HepG2 (cell line): ENCODE results near the gene AUH. TPM values are rescaled to one million over a fixed set of nuclear protein-coding genes. Genes with fewer than 3 reads are reported as not detected.

Experiments used
- ARID2 ChIP-seq: sonication (generic); formaldehyde crosslinking; IDR thresholded peaks from 2 replicates; pipeline ENCODE4 v1.8.1; 2022; ENCODE audit warnings: mild to moderate bottlenecking, missing genetic modification reagents, borderline replicate concordance
- DNMT1 ChIP-seq: sonication (generic); formaldehyde crosslinking; IDR thresholded peaks from 2 replicates; pipeline ENCODE4 v1.5.1; 2020; ENCODE audit warnings: mild to moderate bottlenecking, missing genetic modification reagents
- ELF3 ChIP-seq: IDR thresholded peaks from 2 replicates; pipeline ENCODE4 v1.6.1; 2016; ENCODE audit warnings: missing genetic modification reagents, missing compliant biosample characterization
- JUN ChIP-seq: sonication (generic); formaldehyde crosslinking; IDR thresholded peaks from 2 replicates; pipeline ENCODE4 v1.4.0; 2020; ENCODE audit warnings: mild to moderate bottlenecking, missing genetic modification reagents
- MAF1 ChIP-seq: sonication (generic); formaldehyde crosslinking; IDR thresholded peaks from 2 replicates; pipeline ENCODE4 v1.5.0; 2020; ENCODE audit warnings: missing genetic modification reagents, borderline replicate concordance
- XRCC5 ChIP-seq: fragments of 200-400 bp; formaldehyde crosslinking; optimal IDR thresholded peaks from 2 replicates; pipeline ENCODE3; 2017; ENCODE audit warnings: mild to moderate bottlenecking, low read length
- ZFP1 ChIP-seq: IDR thresholded peaks from 2 replicates; pipeline ENCODE4 v1.6.1; 2016
- ZNF10 ChIP-seq: sonication (generic); formaldehyde crosslinking; IDR thresholded peaks from 2 replicates; pipeline ENCODE4 v1.4.0; 2020; ENCODE audit warnings: mild to moderate bottlenecking, low read depth, missing genetic modification reagents, borderline replicate concordance
- ZNF234 ChIP-seq: sonication (generic); formaldehyde crosslinking; conservative IDR thresholded peaks from 2 replicates; pipeline ENCODE4 v1.5.1; 2020; ENCODE audit warnings: mild to moderate bottlenecking, missing genetic modification reagents
- ZNF7 ChIP-seq: IDR thresholded peaks from 2 replicates; pipeline ENCODE4 v1.6.1; 2016; ENCODE audit warnings: missing biosample characterization, missing genetic modification reagents
- ZNF746 ChIP-seq: sonication (generic); formaldehyde crosslinking; IDR thresholded peaks from 2 replicates; pipeline ENCODE4 v1.8.0; 2022; ENCODE audit warnings: mild to moderate bottlenecking, missing genetic modification reagents
- polyA plus RNA-seq, 8 experiments: library from polyadenylated mRNA; depleted of rRNA in 3 of 8; stranded (reverse) in 7 of 8; unstranded in 1 of 8; fragments of >200 nt; fragmentation: Illumina TruSeq in 4 of 8; extraction: Trizol in 4 of 8; gene quantifications; 2 replicates each; pipeline versions ENCODE4 v1.2.1 to v1.2.3, GENCODE V29; 2011 to 2016; ENCODE audit warnings: low read depth in 4 of 8, missing spikeins in 1 of 8, mixed read lengths in 1 of 8; ENCODE audit not compliant: insufficient read depth in 1 of 8
- total RNA-seq, 5 experiments: library from RNA; depleted of rRNA; stranded (reverse); fragments of >200 nt; fragmentation: Illumina TruSeq; extraction: Trizol; gene quantifications; 2 replicates each; pipeline ENCODE4 v1.2.3, GENCODE V29; 2016; ENCODE audit warnings: low read depth in 1 of 5
- TF ChIP-seq, protein P1 (sequence below): IDR thresholded peaks from 2 replicates; pipeline ENCODE4 v1.6.1; 2016; ENCODE audit warnings: low read depth, missing genetic modification reagents, missing compliant biosample characterization
- TF ChIP-seq, protein P2 (sequence below): sonication (generic); formaldehyde crosslinking; IDR thresholded peaks from 2 replicates; pipeline ENCODE4 v1.4.0; 2020; ENCODE audit warnings: mild to moderate bottlenecking, missing genetic modification reagents
- TF ChIP-seq, protein P3 (sequence below), 2 experiments: sonication (generic) in 1 of 2; formaldehyde crosslinking in 1 of 2; IDR thresholded peaks; 2 replicates each; pipeline versions ENCODE4 v1.4.0 to v1.6.1; 2018 to 2020; ENCODE audit warnings: missing genetic modification reagents in 2 of 2, borderline replicate concordance in 1 of 2, low read depth in 1 of 2, mild to moderate bottlenecking in 1 of 2, missing biosample characterization in 1 of 2
- TF ChIP-seq, protein P4 (sequence below): sonication (generic); formaldehyde crosslinking; IDR thresholded peaks from 2 replicates; pipeline ENCODE4 v1.4.0; 2020; ENCODE audit warnings: mild to moderate bottlenecking, low read depth, missing genetic modification reagents
- TF ChIP-seq, protein P5 (sequence below): sonication (generic); formaldehyde crosslinking; IDR thresholded peaks from 2 replicates; pipeline ENCODE4 v1.4.0; 2020; ENCODE audit warnings: missing genetic modification reagents, borderline replicate concordance

Gene AUH
- total and polyA plus RNA-seq, 2 of the 13 experiments (the other 11 are each of a cell fraction or from before 2014, with no cell fraction given) = 25.8 to 31.9 TPM

DNA sequence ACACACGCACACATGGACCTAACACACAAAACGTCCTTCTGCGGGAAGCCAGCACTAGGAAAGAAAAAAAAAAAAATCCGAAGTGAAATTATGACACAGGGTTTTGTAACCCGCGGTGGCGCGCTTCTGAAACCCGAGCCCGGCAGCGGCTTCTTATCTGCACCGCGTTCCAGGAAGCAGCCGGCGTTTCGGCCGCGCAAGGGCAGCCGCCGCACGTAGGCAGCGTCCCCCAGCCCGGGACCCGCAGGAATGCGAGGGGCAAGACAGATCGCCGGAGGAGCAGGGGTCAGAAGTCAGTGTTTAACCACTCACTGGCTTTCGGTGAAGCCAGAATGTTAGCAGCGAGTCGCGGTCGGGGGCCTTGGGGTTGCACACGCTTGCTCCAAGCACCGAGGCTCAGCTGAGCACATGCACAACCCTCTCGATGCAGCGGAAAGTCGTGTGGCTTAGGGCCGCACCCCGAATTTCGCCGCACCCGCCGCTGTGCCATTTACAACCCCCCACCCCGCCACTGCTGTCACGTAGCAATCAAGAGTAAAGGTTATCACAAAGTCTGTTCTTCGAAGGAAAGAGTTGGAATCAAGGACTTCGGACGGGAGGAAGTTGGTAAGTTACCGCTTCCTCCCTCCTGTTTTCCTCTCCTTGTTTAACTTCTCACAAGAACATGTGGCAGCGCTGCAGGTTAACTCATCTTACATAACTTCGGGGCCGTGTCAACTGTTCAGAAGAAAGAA is 167.9 kb downstream of the AUH start (continued):
- TF ChIP-seq DNMT1 (CRISPR knock-in tag) (no peak), XRCC5 (no peak), ELF3 (CRISPR knock-in tag) (peak; percentile 96), MAF1 (CRISPR knock-in tag) (peak; percentile 60; the same call in 1 of the 2 replicates), JUN (CRISPR knock-in tag) (0 out of 2 replicates have a peak, but pooled peaks have one; percentile 41), ZNF234 (CRISPR knock-in tag) (peak; percentile 76), ZNF746 (CRISPR knock-in tag) (peak; percentile 88), ZNF10 (no peak), ZFP1 (CRISPR knock-in tag) (no peak; the same call in 1 of the 2 replicates), ZNF7 (no peak), ARID2 (peak; percentile 93)
- TF ChIP-seq, protein P1, sequence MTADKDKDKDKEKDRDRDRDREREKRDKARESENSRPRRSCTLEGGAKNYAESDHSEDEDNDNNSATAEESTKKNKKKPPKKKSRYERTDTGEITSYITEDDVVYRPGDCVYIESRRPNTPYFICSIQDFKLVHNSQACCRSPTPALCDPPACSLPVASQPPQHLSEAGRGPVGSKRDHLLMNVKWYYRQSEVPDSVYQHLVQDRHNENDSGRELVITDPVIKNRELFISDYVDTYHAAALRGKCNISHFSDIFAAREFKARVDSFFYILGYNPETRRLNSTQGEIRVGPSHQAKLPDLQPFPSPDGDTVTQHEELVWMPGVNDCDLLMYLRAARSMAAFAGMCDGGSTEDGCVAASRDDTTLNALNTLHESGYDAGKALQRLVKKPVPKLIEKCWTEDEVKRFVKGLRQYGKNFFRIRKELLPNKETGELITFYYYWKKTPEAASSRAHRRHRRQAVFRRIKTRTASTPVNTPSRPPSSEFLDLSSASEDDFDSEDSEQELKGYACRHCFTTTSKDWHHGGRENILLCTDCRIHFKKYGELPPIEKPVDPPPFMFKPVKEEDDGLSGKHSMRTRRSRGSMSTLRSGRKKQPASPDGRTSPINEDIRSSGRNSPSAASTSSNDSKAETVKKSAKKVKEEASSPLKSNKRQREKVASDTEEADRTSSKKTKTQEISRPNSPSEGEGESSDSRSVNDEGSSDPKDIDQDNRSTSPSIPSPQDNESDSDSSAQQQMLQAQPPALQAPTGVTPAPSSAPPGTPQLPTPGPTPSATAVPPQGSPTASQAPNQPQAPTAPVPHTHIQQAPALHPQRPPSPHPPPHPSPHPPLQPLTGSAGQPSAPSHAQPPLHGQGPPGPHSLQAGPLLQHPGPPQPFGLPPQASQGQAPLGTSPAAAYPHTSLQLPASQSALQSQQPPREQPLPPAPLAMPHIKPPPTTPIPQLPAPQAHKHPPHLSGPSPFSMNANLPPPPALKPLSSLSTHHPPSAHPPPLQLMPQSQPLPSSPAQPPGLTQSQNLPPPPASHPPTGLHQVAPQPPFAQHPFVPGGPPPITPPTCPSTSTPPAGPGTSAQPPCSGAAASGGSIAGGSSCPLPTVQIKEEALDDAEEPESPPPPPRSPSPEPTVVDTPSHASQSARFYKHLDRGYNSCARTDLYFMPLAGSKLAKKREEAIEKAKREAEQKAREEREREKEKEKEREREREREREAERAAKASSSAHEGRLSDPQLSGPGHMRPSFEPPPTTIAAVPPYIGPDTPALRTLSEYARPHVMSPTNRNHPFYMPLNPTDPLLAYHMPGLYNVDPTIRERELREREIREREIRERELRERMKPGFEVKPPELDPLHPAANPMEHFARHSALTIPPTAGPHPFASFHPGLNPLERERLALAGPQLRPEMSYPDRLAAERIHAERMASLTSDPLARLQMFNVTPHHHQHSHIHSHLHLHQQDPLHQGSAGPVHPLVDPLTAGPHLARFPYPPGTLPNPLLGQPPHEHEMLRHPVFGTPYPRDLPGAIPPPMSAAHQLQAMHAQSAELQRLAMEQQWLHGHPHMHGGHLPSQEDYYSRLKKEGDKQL (CRISPR knock-in tag) = 0 out of 2 replicates have a peak, but pooled peaks have one; percentile 67
- TF ChIP-seq, protein P2, sequence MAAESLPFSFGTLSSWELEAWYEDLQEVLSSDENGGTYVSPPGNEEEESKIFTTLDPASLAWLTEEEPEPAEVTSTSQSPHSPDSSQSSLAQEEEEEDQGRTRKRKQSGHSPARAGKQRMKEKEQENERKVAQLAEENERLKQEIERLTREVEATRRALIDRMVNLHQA = no peak
- TF ChIP-seq, protein P3, sequence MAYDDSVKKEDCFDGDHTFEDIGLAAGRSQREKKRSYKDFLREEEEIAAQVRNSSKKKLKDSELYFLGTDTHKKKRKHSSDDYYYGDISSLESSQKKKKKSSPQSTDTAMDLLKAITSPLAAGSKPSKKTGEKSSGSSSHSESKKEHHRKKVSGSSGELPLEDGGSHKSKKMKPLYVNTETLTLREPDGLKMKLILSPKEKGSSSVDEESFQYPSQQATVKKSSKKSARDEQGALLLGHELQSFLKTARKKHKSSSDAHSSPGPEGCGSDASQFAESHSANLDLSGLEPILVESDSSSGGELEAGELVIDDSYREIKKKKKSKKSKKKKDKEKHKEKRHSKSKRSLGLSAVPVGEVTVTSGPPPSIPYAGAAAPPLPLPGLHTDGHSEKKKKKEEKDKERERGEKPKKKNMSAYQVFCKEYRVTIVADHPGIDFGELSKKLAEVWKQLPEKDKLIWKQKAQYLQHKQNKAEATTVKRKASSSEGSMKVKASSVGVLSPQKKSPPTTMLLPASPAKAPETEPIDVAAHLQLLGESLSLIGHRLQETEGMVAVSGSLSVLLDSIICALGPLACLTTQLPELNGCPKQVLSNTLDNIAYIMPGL (CRISPR knock-in tag; IDR thresholded peaks at IDR 0.05; ENCODE audit: borderline replicate concordance in 1 of 2, low read depth in 1 of 2) = peak in 1 of 2 experiments; percentile 28; a peak in 2 of 4 replicates
- TF ChIP-seq, protein P4, sequence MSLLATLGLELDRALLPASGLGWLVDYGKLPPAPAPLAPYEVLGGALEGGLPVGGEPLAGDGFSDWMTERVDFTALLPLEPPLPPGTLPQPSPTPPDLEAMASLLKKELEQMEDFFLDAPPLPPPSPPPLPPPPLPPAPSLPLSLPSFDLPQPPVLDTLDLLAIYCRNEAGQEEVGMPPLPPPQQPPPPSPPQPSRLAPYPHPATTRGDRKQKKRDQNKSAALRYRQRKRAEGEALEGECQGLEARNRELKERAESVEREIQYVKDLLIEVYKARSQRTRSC (CRISPR knock-in tag) = no peak
- TF ChIP-seq, protein P5, sequence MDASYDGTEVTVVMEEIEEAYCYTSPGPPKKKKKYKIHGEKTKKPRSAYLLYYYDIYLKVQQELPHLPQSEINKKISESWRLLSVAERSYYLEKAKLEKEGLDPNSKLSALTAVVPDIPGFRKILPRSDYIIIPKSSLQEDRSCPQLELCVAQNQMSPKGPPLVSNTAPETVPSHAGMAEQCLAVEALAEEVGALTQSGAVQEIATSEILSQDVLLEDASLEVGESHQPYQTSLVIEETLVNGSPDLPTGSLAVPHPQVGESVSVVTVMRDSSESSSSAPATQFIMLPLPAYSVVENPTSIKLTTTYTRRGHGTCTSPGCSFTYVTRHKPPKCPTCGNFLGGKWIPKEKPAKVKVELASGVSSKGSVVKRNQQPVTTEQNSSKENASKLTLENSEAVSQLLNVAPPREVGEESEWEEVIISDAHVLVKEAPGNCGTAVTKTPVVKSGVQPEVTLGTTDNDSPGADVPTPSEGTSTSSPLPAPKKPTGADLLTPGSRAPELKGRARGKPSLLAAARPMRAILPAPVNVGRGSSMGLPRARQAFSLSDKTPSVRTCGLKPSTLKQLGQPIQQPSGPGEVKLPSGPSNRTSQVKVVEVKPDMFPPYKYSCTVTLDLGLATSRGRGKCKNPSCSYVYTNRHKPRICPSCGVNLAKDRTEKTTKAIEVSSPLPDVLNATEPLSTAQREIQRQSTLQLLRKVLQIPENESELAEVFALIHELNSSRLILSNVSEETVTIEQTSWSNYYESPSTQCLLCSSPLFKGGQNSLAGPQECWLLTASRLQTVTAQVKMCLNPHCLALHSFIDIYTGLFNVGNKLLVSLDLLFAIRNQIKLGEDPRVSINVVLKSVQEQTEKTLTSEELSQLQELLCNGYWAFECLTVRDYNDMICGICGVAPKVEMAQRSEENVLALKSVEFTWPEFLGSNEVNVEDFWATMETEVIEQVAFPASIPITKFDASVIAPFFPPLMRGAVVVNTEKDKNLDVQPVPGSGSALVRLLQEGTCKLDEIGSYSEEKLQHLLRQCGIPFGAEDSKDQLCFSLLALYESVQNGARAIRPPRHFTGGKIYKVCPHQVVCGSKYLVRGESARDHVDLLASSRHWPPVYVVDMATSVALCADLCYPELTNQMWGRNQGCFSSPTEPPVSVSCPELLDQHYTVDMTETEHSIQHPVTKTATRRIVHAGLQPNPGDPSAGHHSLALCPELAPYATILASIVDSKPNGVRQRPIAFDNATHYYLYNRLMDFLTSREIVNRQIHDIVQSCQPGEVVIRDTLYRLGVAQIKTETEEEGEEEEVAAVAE = peak; percentile 78; the same call in 1 of the 2 replicates
